SK-N-SH (cell line): Measurements from ENCODE around the gene AGAP1.

Experiments used
- CTCF ChIP-seq: fragments of 200-600 bp; sonication (generic); IDR thresholded peaks from 2 replicates; pipeline ENCODE4 v1.6.1; 2017; ENCODE audit warnings: antibody characterized with exemption, mild to moderate bottlenecking, moderate library complexity
- EP300 ChIP-seq, 2 experiments: IDR thresholded peaks; 2 replicates each; pipeline versions ENCODE4 v1.4.0 to v1.6.1; 2012; ENCODE audit warnings: borderline replicate concordance in 1 of 2, low read depth in 1 of 2, low read length in 1 of 2
- FOXJ3 ChIP-seq: sonication (generic); formaldehyde crosslinking; IDR thresholded peaks from 2 replicates; pipeline ENCODE4 v1.5.1; 2020; ENCODE audit warnings: mild to moderate bottlenecking, missing genetic modification reagents
- FOXM1 ChIP-seq: IDR thresholded peaks from 2 replicates; pipeline ENCODE4 v1.4.0; 2012; ENCODE audit warnings: low read depth, mild to moderate bottlenecking
- GATA2 ChIP-seq: sonication (generic); formaldehyde crosslinking; IDR thresholded peaks from 2 replicates; pipeline ENCODE4 v1.5.0; 2020; ENCODE audit warnings: mild to moderate bottlenecking, missing genetic modification reagents
- POLR2AphosphoS5 ChIP-seq: IDR thresholded peaks from 2 replicates; pipeline ENCODE4 v1.6.1; 2012; ENCODE audit warnings: low read depth, low read length
- SIN3A ChIP-seq: IDR thresholded peaks from 2 replicates; pipeline ENCODE4 v1.6.1; 2012; ENCODE audit warnings: low read depth, mild to moderate bottlenecking, low read length, moderate library complexity, borderline replicate concordance
- SMC3 ChIP-seq: IDR thresholded peaks from 2 replicates; pipeline ENCODE4 v1.6.1; 2012; ENCODE audit warnings: low read depth, low read length, improper control_type of control experiment
- YY1 ChIP-seq: IDR thresholded peaks from 2 replicates; pipeline ENCODE4 v1.4.0; 2012; ENCODE audit warnings: low read depth, mild to moderate bottlenecking
- ZBTB33 ChIP-seq: IDR thresholded peaks from 2 replicates; pipeline ENCODE4 v1.4.0; 2012; ENCODE audit warnings: low read depth, borderline replicate concordance

GRCh38 chr2:235546151-235546435 is 52.2 kb downstream of the AGAP1 start:
- TF ChIP-seq CTCF: no peak
- TF ChIP-seq SIN3A: no peak
- no peak for TF ChIP-seq SMC3
- no peak for TF ChIP-seq FOXM1
- no peak for TF ChIP-seq GATA2
- no peak for TF ChIP-seq YY1
- TF ChIP-seq ZBTB33: no peak
- no peak for TF ChIP-seq EP300 (IDR thresholded peaks at IDR 0.05; ENCODE audit: borderline replicate concordance in 1 of 2, low read depth in 1 of 2, low read length in 1 of 2)
- TF ChIP-seq FOXJ3 (CRISPR knock-in tag): no peak
- no peak for TF ChIP-seq POLR2AphosphoS5
